ENCODE data around the gene LDLRAD4.

The LDLRAD4 gene

GRCh38 chr18:13306583-13306982 is 88.0 kb downstream of the LDLRAD4 start:
- DNase-seq (ENCODE audit: low read depth) = no peak
- TF ChIP-seq CTCF (conservative IDR thresholded peaks at IDR 0.05; ENCODE audit: low read depth, low read length) = no peak
- no peak overlapping the region for H3K4me3 ChIP-seq (ENCODE audit: low read depth, low read length)

GRCh38 chr18:13308369-13308768 is 89.8 kb downstream of the LDLRAD4 start:
- no peak for DNase-seq (ENCODE audit: low read depth)
- TF ChIP-seq CTCF (conservative IDR thresholded peaks at IDR 0.05; ENCODE audit: low read depth, low read length) = no peak
- H3K4me3 ChIP-seq (ENCODE audit: low read depth, low read length) = no peak overlapping the region

- TF ChIP-seq CTCF (conservative IDR thresholded peaks at IDR 0.05; ENCODE audit: low read depth, low read length) = no peak
- H3K4me3 ChIP-seq (ENCODE audit: low read depth, low read length) = no peak overlapping the region
- DNase-seq (ENCODE audit: low read depth) = no peak
Observed at GRCh38 chr18:13309031-13309747, 90.6 kb downstream of the LDLRAD4 start.

GRCh38 chr18:13309748-13310670 is 91.4 kb downstream of the LDLRAD4 start:
- TF ChIP-seq CTCF (conservative IDR thresholded peaks at IDR 0.05; ENCODE audit: low read depth, low read length) = no peak
- no peak for DNase-seq (ENCODE audit: low read depth)

GRCh38 chr18:13311193-13311592 is 92.6 kb downstream of the LDLRAD4 start:
- no peak overlapping the region for H3K4me3 ChIP-seq (ENCODE audit: low read depth, low read length)
- no peak for DNase-seq (ENCODE audit: low read depth)
- TF ChIP-seq CTCF (conservative IDR thresholded peaks at IDR 0.05; ENCODE audit: low read depth, low read length) = no peak

More at GRCh38 chr18:13309748-13310670, 91.4 kb downstream of the LDLRAD4 start:
- no peak overlapping the region for H3K4me3 ChIP-seq (ENCODE audit: low read depth, low read length)

- no peak for DNase-seq (ENCODE audit: low read depth)
- no peak for TF ChIP-seq CTCF (conservative IDR thresholded peaks at IDR 0.05; ENCODE audit: low read depth, low read length)
- no peak overlapping the region for H3K4me3 ChIP-seq (ENCODE audit: low read depth, low read length)
Observed at GRCh38 chr18:13312515-13312914, 94.0 kb downstream of the LDLRAD4 start.
